ENCODE data around the gene JPH3. TPM values are rescaled to one million over a fixed set of nuclear protein-coding genes. Genes with fewer than 3 reads are reported as not detected.

JPH3 gene
- polyA plus RNA-seq, 1 donor from 2014 or later, result 22.2 TPM

DNA sequence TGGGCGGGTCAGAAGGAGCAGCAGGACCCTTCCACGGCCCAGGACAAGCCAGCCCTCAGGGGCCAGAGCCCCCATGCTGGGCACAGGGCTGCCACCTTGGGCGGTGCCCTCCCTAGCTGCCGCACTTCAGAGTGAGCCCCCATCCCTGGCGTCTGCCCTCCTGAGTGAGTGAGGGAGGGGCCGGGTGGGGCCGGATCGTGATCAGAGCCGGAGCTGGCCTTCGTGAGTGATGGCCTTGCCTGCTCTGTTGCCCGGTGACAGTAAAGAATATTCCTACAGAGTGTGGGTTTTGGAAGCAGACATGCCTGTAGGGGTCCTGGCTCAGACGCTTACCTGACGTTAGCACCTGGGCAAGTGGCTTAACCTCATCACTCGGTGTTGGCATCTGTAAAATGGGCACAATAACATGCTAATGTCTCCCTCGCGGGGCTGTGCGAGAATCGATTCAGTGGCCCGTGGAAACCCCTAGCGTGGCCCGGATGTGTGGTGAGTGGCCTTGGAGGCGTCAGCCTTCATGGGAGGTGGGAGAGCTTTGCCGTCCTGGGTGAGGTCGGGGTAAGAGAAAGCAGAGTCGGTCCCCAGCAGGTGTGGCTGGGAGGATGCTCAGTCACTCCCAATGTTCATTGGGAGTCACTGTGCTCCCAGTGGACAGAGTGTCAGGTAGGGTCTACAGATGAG, 26.1 kb downstream of the JPH3 start:
- H3K9me2 ChIP-seq (ENCODE audit: insufficient read depth, low read length), result no peaks in the 10 kb centered on the region
- H3K9ac ChIP-seq (ENCODE audit: low read length), result no peak overlapping the region
- H3K9me3 ChIP-seq (ENCODE audit: low read length), result no peaks in the 10 kb centered on the region
- no peaks in the 10 kb centered on the region for H3K79me2 ChIP-seq (replicated peaks; ENCODE audit: insufficient read depth, low read length)
- no peaks in the 10 kb centered on the region for H3K36me3 ChIP-seq (ENCODE audit: insufficient read depth, low read length)
- H3K27me3 ChIP-seq (ENCODE audit: insufficient read depth, low read depth, low read length), result no peaks in the 10 kb centered on the region
- H3K4me2 ChIP-seq (ENCODE audit: low read length), result no peak overlapping the region
- no peak overlapping the region for H3K27ac ChIP-seq (ENCODE audit: low read length)
- H4K20me1 ChIP-seq (ENCODE audit: insufficient read depth), result no peaks in the 10 kb centered on the region
- no peak overlapping the region for H3K4me3 ChIP-seq (ENCODE audit: low read length)
- no peak overlapping the region for H2AFZ ChIP-seq (ENCODE audit: low read depth, low read length)
- no peak for TF ChIP-seq EZH2 (IDR thresholded peaks at IDR 0.05; ENCODE audit: borderline replicate concordance, insufficient read depth, low read length, poor library complexity, severe bottlenecking)
- no peak for TF ChIP-seq EP300 (conservative IDR thresholded peaks at IDR 0.05; ENCODE audit: poor library complexity, severe bottlenecking)
- TF ChIP-seq RAD21 (conservative IDR thresholded peaks at IDR 0.05), result no peak
- TF ChIP-seq, protein P1, sequence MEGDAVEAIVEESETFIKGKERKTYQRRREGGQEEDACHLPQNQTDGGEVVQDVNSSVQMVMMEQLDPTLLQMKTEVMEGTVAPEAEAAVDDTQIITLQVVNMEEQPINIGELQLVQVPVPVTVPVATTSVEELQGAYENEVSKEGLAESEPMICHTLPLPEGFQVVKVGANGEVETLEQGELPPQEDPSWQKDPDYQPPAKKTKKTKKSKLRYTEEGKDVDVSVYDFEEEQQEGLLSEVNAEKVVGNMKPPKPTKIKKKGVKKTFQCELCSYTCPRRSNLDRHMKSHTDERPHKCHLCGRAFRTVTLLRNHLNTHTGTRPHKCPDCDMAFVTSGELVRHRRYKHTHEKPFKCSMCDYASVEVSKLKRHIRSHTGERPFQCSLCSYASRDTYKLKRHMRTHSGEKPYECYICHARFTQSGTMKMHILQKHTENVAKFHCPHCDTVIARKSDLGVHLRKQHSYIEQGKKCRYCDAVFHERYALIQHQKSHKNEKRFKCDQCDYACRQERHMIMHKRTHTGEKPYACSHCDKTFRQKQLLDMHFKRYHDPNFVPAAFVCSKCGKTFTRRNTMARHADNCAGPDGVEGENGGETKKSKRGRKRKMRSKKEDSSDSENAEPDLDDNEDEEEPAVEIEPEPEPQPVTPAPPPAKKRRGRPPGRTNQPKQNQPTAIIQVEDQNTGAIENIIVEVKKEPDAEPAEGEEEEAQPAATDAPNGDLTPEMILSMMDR (IDR thresholded peaks at IDR 0.05; ENCODE audit: poor library complexity, severe bottlenecking), result no peak
- no peak for TF ChIP-seq TAF1 (IDR thresholded peaks at IDR 0.05; ENCODE audit: low read depth)
- TF ChIP-seq REST (IDR thresholded peaks at IDR 0.05; ENCODE audit: borderline replicate concordance), result no peak
- TF ChIP-seq MXI1 (conservative IDR thresholded peaks at IDR 0.05; ENCODE audit: poor library complexity, severe bottlenecking), result no peak
- TF ChIP-seq POLR2AphosphoS5 (IDR thresholded peaks at IDR 0.05), result no peak
- no peaks in the 10 kb centered on the region for H3F3A ChIP-seq (ENCODE audit: insufficient read depth, low read length, poor library complexity, severe bottlenecking)

DNA sequence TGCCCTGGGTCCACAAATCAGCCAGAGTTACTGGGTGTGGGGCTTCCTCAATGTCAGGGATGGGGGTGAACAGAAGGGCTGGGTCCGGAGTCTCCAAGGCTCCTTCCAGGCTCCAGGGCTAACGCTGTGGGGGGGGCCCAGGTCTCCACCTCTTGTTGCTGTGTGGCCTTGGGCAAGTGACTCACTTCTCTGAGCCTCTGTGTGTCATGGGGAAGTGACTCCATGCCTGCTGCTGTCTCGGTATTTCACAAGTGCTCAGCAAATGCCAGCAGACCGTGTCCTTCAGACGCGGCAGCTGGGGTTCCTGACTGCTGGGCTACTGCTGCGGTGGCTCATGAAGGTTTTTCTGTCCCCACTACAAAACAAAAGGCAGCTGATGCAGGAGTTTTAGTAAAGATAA, 26.6 kb downstream of the JPH3 start:
- no peaks in the 10 kb centered on the region for H3K9me3 ChIP-seq (ENCODE audit: low read length)
- no peaks in the 10 kb centered on the region for H3F3A ChIP-seq (ENCODE audit: insufficient read depth, low read length, poor library complexity, severe bottlenecking)
- no peaks in the 10 kb centered on the region for H3K27me3 ChIP-seq (ENCODE audit: insufficient read depth, low read depth, low read length)
- no peak overlapping the region for H3K4me2 ChIP-seq (ENCODE audit: low read length)
- H3K9me2 ChIP-seq (ENCODE audit: insufficient read depth, low read length), result no peaks in the 10 kb centered on the region
- H3K9ac ChIP-seq (ENCODE audit: low read length), result no peak overlapping the region
- no peak overlapping the region for H2AFZ ChIP-seq (ENCODE audit: low read depth, low read length)
- no peaks in the 10 kb centered on the region for H3K36me3 ChIP-seq (ENCODE audit: insufficient read depth, low read length)
- no peak overlapping the region for H3K4me3 ChIP-seq (ENCODE audit: low read length)
- TF ChIP-seq MXI1 (conservative IDR thresholded peaks at IDR 0.05; ENCODE audit: poor library complexity, severe bottlenecking), result no peak
- TF ChIP-seq EP300 (conservative IDR thresholded peaks at IDR 0.05; ENCODE audit: poor library complexity, severe bottlenecking), result no peak
- no peak for TF ChIP-seq SMC3 (conservative IDR thresholded peaks at IDR 0.05; ENCODE audit: poor library complexity)
- TF ChIP-seq RAD21 (conservative IDR thresholded peaks at IDR 0.05), result no peak
- TF ChIP-seq, protein P1 (IDR thresholded peaks at IDR 0.05; ENCODE audit: poor library complexity, severe bottlenecking), result no peak
- no peak for TF ChIP-seq REST (IDR thresholded peaks at IDR 0.05; ENCODE audit: borderline replicate concordance)
- no peak for TF ChIP-seq EZH2 (IDR thresholded peaks at IDR 0.05; ENCODE audit: borderline replicate concordance, insufficient read depth, low read length, poor library complexity, severe bottlenecking)
- TF ChIP-seq TAF1 (IDR thresholded peaks at IDR 0.05; ENCODE audit: low read depth), result no peak
- no peak for TF ChIP-seq POLR2AphosphoS5 (IDR thresholded peaks at IDR 0.05)
- no peaks in the 10 kb centered on the region for H3K79me2 ChIP-seq (replicated peaks; ENCODE audit: insufficient read depth, low read length)
- H3K27ac ChIP-seq (ENCODE audit: low read length), result no peak overlapping the region
- H4K20me1 ChIP-seq (ENCODE audit: insufficient read depth), result no peaks in the 10 kb centered on the region
